Measurements from ENCODE around the gene C1orf50.

GRCh38 chr1:42768172-42768571, 1.1 kb downstream of the C1orf50 start:
- TF ChIP-seq, protein P1, sequence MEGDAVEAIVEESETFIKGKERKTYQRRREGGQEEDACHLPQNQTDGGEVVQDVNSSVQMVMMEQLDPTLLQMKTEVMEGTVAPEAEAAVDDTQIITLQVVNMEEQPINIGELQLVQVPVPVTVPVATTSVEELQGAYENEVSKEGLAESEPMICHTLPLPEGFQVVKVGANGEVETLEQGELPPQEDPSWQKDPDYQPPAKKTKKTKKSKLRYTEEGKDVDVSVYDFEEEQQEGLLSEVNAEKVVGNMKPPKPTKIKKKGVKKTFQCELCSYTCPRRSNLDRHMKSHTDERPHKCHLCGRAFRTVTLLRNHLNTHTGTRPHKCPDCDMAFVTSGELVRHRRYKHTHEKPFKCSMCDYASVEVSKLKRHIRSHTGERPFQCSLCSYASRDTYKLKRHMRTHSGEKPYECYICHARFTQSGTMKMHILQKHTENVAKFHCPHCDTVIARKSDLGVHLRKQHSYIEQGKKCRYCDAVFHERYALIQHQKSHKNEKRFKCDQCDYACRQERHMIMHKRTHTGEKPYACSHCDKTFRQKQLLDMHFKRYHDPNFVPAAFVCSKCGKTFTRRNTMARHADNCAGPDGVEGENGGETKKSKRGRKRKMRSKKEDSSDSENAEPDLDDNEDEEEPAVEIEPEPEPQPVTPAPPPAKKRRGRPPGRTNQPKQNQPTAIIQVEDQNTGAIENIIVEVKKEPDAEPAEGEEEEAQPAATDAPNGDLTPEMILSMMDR (IDR thresholded peaks at IDR 0.05 in 4 of 5, conservative IDR thresholded peaks at IDR 0.05 in 1 of 5), result no peak
- no peak for TF ChIP-seq POLR2A (IDR thresholded peaks at IDR 0.05)
